Measurements from ENCODE around the gene TSFM.
A peak's percentile ranks its signal among the peaks of the same experiment; 100 is the strongest.

The TSFM gene

GRCh38 chr12:57741844-57742738 is 40.5 kb upstream of the TSFM start:
- no peak for TF ChIP-seq CTCF (IDR thresholded peaks at IDR 0.05; ENCODE audit: low read depth, low read length)
- no peak overlapping the region for H3K4me3 ChIP-seq (ENCODE audit: low read depth, low read length)

GRCh38 chr12:57743769-57744168 is 38.8 kb upstream of the TSFM start:
- no peak for TF ChIP-seq CTCF (IDR thresholded peaks at IDR 0.05; ENCODE audit: low read depth, low read length)
- H3K4me3 ChIP-seq (ENCODE audit: low read depth, low read length) = no peak overlapping the region

GRCh38 chr12:57744194-57744776 is 38.3 kb upstream of the TSFM start:
- no peak for TF ChIP-seq CTCF (IDR thresholded peaks at IDR 0.05; ENCODE audit: low read depth, low read length)
- peak overlapping the region; percentile 78 for H3K4me3 ChIP-seq (ENCODE audit: low read depth, low read length)

- peak within 1 kb of the TSS; percentile 78 for H3K4me3 ChIP-seq (ENCODE audit: low read depth, low read length)
- no peak for TF ChIP-seq CTCF (IDR thresholded peaks at IDR 0.05; ENCODE audit: low read depth, low read length)
Measured at GRCh38 chr12:57744777-57745484, 37.7 kb upstream of the TSFM start, which contains the start of gene TSPAN31. Gene TSPAN31, plus strand, starts transcription at chr12:57745039. Its CDS starts 116 bp downstream, at chr12:57745155.

GRCh38 chr12:57745485-57745881 is 37.1 kb upstream of the TSFM start:
- no peak for TF ChIP-seq CTCF (IDR thresholded peaks at IDR 0.05; ENCODE audit: low read depth, low read length)
- H3K4me3 ChIP-seq (ENCODE audit: low read depth, low read length) = peak overlapping the region; percentile 78

- TF ChIP-seq CTCF (IDR thresholded peaks at IDR 0.05; ENCODE audit: low read depth, low read length) = no peak
- peak overlapping the region; percentile 78 for H3K4me3 ChIP-seq (ENCODE audit: low read depth, low read length)
Measured at GRCh38 chr12:57746025-57746424, 36.6 kb upstream of the TSFM start.
